OCI-LY3 (cell line): ENCODE data around the gene CTDSPL2.

ENCODE experiments used
- H2AFZ ChIP-seq: fragments of 200-600, 300-600 bp; shearing (Covaris generic); 2 replicates; pipeline ENCODE4 v1.6.0; 2014; ENCODE audit warnings: antibody characterized with exemption, low read depth, low read length
- H3K27ac ChIP-seq: fragments of 200-600, 300-600 bp; sonication (generic); 2 replicates; pipeline ENCODE4 v1.5.1; 2014; ENCODE audit warnings: mild to moderate bottlenecking, low read length, moderate library complexity, mixed read lengths
- H3K27me3 ChIP-seq: fragments of 200-600, 300-600 bp; sonication (generic); 2 replicates; pipeline ENCODE4 v1.6.1; 2014; ENCODE audit warnings: low read depth, low read length, mixed read lengths
- H3K36me3 ChIP-seq: fragments of 200-600, 300-600 bp; sonication (generic); replicated peaks from 2 replicates; pipeline ENCODE3; 2014; ENCODE audit warnings: low read depth, low read length, mixed read lengths
- H3K4me1 ChIP-seq: fragments of 300-600, 200-600 bp; sonication (generic); 2 replicates; pipeline ENCODE4 v1.6.1; 2014; ENCODE audit warnings: low read length, mixed read lengths
- H3K4me2 ChIP-seq: fragments of 200-600, 300-600 bp; sonication (generic); 2 replicates; pipeline ENCODE4 v1.6.1; 2014; ENCODE audit warnings: low read length, mixed read lengths
- H3K4me3 ChIP-seq: fragments of 300-600, 200-600 bp; sonication (generic); 2 replicates; pipeline ENCODE4 v1.5.1; 2014; ENCODE audit warnings: antibody characterized with exemption, mild to moderate bottlenecking, low read length, moderate library complexity
- H3K79me2 ChIP-seq: fragments of 300-600, 200-600 bp; shearing (Covaris generic); 2 replicates; pipeline ENCODE4 v1.6.1; 2014; ENCODE audit warnings: mild to moderate bottlenecking, low read length, mixed read lengths
- H3K9ac ChIP-seq: fragments of 300-600, 200-600 bp; shearing (Covaris generic); 2 replicates; pipeline ENCODE4 v1.6.0; 2014; ENCODE audit warnings: mild to moderate bottlenecking, low read length, moderate library complexity
- H3K9me3 ChIP-seq: fragments of 200-600, 300-600 bp; shearing (Covaris generic); 2 replicates; pipeline ENCODE4 v1.6.1; 2014; ENCODE audit warnings: low read length, mixed read lengths; ENCODE audit not compliant: insufficient read depth
- H4K20me1 ChIP-seq: fragments of 200-600, 300-600 bp; sonication (generic); 2 replicates; pipeline ENCODE4 v1.6.1; 2016; ENCODE audit warnings: low read length, mixed read lengths; ENCODE audit not compliant: insufficient read depth
- CTCF ChIP-seq: fragments of 200-600, 300-600 bp; sonication (generic); IDR thresholded peaks from 2 replicates; pipeline ENCODE4 v1.5.1; 2014; ENCODE audit warnings: antibody characterized with exemption, low read length, low read depth
- EZH2phosphoT487 ChIP-seq: fragments of 200-600 bp; shearing (Covaris generic); IDR thresholded peaks from 2 replicates; pipeline ENCODE4 v1.6.1; 2018; ENCODE audit warnings: antibody characterized with exemption, mixed run types, low read depth

CTDSPL2 gene

GRCh38 chr15:44492672-44493071 is 65.2 kb downstream of the CTDSPL2 start:
- Histone ChIP-seq H3K9me3 (no peaks in the 10 kb centered on the region), H3K4me2 (no peak overlapping the region), H3K9ac (no peak overlapping the region), H3K4me1 (no peaks in the 10 kb centered on the region), H3K36me3 (peaks cover 17% of the 10 kb centered on the region), H3K4me3 (no peak overlapping the region), H4K20me1 (no peaks in the 10 kb centered on the region; the same call in 1 of the 2 replicates), H3K27ac (no peak overlapping the region), H3K27me3 (no peaks in the 10 kb centered on the region), H3K79me2 (no peaks in the 10 kb centered on the region), H2AFZ (no peak overlapping the region)
- no peak for TF ChIP-seq EZH2phosphoT487
- no peak for TF ChIP-seq CTCF

GRCh38 chr15:44495562-44495961 is 68.1 kb downstream of the CTDSPL2 start:
- Histone ChIP-seq H3K4me3 (no peak overlapping the region), H3K27ac (no peak overlapping the region), H4K20me1 (no peaks in the 10 kb centered on the region), H3K9me3 (no peaks in the 10 kb centered on the region), H2AFZ (no peak overlapping the region), H3K4me2 (no peak overlapping the region), H3K79me2 (no peaks in the 10 kb centered on the region), H3K36me3 (peaks cover 15% of the 10 kb centered on the region), H3K27me3 (no peaks in the 10 kb centered on the region), H3K9ac (no peak overlapping the region), H3K4me1 (peaks cover 2% of the 10 kb centered on the region; the same call in 1 of the 2 replicates)
- TF ChIP-seq CTCF, result no peak
- no peak for TF ChIP-seq EZH2phosphoT487

- Histone ChIP-seq H2AFZ (no peak overlapping the region), H4K20me1 (peaks cover 4% of the 10 kb centered on the region; the same call in 1 of the 2 replicates), H3K9ac (no peak overlapping the region), H3K4me3 (no peak overlapping the region), H3K36me3 (peaks cover 14% of the 10 kb centered on the region), H3K27me3 (no peaks in the 10 kb centered on the region), H3K79me2 (no peaks in the 10 kb centered on the region), H3K27ac (no peak overlapping the region), H3K4me2 (no peak overlapping the region), H3K4me1 (peaks cover 4% of the 10 kb centered on the region; the same call in 1 of the 2 replicates), H3K9me3 (no peaks in the 10 kb centered on the region)
- no peak for TF ChIP-seq CTCF
- TF ChIP-seq EZH2phosphoT487, result no peak
Measured at GRCh38 chr15:44500555-44500954, 73.1 kb downstream of the CTDSPL2 start.

GRCh38 chr15:44501768-44502366 is 74.4 kb downstream of the CTDSPL2 start:
- Histone ChIP-seq H3K36me3 (peaks cover 14% of the 10 kb centered on the region), H3K27me3 (no peaks in the 10 kb centered on the region), H3K9me3 (no peaks in the 10 kb centered on the region), H3K27ac (no peak overlapping the region), H3K79me2 (no peaks in the 10 kb centered on the region), H4K20me1 (peaks cover 4% of the 10 kb centered on the region; the same call in 1 of the 2 replicates), H2AFZ (no peak overlapping the region), H3K9ac (no peak overlapping the region), H3K4me3 (no peak overlapping the region), H3K4me1 (peaks cover 4% of the 10 kb centered on the region; the same call in 1 of the 2 replicates), H3K4me2 (no peak overlapping the region)
- TF ChIP-seq EZH2phosphoT487, result no peak
- peak; percentile 70 for TF ChIP-seq CTCF
